ENCODE results near the gene PCDHGA9.
A peak's percentile ranks its signal among the peaks of the same experiment; 100 is the strongest.
"Not testable (repeated sequence)": the region's sequence is repeated elsewhere in the genome, so short reads cannot be mapped to it uniquely, and the experiment has no call there.

The PCDHGA9 gene

DNA sequence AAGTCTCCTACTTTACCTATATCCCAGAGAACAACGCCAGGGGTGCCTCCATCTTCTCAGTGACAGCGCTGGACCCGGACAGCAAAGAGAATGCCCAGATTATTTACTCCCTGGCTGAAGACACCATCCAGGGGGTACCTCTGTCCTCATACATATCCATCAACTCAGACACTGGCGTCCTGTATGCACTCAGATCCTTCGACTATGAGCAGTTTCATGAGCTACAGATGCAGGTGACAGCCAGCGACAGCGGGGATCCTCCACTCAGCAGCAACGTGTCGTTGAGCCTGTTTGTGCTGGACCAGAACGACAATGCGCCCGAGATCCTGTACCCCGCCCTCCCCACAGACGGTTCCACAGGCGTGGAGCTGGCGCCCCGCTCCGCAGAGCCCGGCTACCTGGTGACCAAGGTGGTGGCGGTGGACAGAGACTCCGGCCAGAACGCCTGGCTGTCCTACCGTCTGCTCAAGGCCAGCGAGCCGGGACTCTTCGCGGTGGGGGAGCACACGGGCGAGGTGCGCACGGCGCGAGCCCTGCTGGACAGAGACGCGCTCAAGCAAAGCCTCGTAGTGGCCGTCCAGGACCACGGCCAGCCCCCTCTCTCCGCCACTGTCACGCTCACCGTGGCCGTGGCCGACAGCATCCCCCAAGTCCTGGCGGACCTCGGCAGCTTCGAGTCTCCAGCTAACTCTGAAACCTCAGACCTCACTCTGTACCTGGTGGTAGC, 12.1 kb downstream of the PCDHGA9 start:
- DNase-seq: not testable (repeated sequence)

DNA sequence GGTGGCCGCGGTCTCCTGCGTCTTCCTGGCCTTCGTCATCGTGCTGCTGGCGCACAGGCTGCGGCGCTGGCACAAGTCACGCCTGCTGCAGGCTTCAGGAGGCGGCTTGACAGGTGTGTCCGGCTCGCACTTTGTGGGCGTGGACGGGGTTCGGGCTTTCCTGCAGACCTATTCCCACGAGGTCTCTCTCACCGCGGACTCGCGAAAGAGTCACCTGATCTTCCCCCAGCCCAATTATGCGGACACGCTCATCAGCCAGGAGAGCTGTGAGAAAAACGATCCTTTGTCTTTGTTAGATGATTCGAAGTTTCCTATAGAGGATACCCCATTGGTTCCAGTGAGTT, 12.7 kb downstream of the PCDHGA9 start:
- DNase-seq: not testable (repeated sequence)

DNA sequence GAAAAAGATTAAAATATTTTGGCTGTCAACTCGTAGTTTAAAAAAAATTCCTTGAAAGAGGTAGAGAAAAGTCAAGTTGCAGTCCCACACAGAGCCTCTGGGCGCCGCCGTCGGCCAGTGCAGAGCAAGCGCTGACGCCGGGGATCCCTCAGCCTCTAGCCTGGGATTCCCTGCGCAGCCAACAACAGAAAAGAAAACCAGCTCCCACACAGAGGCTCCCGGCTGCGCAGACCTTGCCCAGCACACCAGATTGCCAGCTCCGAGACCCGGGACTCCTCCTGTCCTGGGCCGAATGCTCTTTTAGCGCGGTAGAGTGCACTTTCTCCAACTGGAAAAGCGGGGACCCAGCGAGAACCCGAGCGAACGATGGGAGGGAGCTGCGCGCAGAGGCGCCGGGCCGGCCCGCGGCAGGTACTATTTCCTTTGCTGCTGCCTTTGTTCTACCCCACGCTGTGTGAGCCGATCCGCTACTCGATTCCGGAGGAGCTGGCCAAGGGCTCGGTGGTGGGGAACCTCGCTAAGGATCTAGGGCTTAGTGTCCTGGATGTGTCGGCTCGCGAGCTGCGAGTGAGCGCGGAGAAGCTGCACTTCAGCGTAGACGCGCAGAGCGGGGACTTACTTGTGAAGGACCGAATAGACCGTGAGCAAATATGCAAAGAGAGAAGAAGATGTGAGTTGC, 15.1 kb downstream of the PCDHGA9 start, which contains the start of gene PCDHGB7:
Gene PCDHGB7 (plus strand): TSS at position 184 of the 679 bp plus-strand sequence. CDS start 183 bp downstream, at position 367.
- DNase-seq: peak; percentile 79

DNA sequence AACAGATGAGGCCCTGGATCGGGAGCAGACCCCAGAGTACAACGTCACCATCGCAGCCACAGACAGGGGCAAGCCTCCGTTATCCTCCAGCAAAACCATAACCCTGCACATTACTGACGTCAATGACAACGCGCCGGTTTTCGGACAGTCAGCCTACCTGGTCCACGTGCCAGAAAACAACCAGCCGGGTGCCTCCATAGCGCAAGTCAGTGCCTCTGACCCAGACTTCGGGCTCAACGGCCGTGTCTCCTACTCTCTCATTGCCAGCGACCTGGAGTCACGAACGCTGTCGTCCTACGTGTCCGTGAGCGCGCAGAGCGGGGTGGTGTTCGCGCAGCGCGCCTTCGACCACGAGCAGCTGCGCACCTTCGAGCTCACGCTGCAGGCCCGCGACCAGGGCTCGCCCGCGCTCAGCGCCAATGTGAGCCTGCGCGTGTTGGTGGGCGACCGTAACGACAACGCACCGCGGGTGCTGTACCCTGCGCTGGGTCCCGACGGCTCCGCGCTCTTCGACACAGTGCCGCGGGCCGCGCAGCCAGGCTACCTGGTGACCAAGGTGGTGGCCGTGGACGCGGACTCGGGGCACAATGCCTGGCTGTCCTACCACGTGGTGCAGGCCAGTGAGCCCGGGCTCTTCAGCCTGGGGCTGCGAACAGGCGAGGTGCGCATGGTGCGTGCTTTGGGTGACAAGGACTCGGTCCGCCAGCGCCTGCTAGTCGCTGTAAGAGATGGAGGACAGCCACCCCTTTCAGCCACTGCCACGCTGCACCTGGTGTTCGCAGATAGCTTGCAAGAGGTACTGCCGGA, 16.7 kb downstream of the PCDHGA9 start:
- DNase-seq: no peak

DNA sequence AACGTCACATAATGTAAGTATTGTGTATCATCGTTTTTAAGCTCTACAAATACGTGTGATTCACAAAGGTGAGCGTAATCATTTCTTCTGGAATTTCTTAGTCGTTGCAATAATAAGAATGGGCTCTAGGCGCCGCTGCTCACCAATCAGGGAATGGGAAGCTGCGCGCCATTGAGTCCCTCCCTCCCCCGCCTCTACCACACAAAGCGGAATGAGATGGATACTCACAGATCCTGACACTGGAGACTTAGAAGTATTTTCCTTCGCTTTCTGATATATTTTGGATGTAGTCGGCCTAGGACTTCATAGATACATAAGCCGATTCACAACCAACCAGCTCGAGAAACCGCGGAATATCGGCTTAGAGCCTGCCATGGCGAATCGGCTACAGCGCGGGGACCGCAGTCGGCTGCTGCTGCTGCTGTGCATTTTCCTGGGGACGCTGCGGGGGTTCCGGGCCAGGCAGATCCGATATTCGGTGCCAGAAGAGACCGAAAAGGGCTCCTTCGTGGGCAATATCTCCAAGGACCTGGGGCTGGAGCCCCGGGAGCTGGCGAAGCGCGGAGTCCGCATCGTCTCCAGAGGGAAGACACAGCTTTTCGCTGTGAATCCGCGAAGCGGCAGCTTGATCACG, 18.4 kb downstream of the PCDHGA9 start, which contains the start of gene PCDHGA11:
Gene PCDHGA11 (plus strand): TSS at position 197 of the 634 bp plus-strand sequence. CDS start 177 bp downstream, at position 374.
- DNase-seq: peak; percentile 65

DNA sequence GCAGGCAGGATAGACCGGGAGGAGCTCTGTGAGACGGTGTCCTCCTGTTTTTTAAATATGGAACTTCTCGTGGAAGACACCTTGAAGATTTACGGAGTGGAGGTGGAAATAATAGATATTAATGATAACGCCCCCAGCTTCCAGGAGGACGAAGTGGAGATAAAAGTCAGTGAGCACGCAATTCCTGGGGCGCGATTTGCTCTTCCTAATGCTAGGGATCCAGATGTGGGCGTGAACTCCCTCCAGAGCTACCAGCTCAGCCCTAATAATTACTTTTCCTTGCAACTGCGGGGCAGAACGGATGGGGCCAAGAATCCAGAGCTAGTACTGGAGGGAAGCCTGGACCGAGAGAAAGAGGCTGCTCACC, 18.9 kb downstream of the PCDHGA9 start:
- peak; percentile 18 for DNase-seq

DNA sequence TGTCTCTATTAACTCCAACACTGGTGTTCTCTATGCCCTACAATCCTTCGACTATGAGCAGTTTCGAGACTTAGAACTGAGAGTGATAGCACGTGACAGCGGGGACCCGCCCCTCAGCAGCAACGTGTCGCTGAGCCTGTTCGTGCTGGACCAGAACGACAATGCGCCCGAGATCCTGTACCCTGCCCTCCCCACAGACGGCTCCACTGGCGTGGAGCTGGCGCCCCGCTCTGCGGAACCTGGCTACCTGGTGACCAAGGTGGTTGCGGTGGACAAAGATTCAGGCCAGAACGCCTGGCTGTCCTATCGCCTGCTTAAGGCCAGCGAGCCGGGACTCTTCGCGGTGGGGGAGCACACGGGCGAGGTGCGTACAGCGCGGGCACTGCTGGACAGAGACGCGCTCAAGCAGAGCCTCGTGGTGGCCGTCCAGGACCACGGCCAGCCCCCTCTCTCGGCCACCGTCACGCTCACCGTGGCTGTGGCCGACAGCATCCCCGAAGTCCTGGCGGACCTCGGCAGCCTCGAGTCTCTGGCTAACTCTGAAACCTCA, 20.2 kb downstream of the PCDHGA9 start:
- no peak for DNase-seq

DNA sequence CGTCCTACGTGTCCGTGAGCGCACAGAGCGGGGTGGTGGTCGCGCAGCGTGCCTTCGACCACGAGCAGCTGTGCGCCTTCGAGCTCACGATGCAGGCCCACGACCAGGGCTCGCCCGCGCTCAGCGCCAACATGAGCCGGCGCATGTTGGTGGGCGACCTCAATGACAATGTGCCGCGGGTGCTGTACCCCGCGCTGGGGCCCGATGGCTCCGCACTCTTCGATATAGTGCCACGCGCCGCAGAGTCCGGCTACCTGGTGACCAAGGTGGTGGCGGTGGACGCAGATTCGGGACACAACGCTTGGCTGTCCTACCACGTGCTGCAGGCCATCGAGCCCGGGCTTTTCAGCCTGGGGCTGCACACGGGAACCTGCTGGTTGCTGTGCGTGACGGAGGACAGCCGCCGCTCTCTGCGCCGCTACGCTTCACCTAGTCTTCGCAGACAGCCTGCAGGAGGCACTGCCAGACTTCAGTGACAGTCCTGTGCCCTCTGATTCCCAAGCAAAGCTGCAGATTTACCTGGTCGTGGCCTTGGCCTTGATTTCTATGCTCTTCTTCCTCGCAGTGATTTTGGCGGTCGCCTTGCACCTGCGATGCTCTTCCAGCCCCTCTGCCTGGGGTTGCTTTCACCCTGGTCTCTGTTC, 25.3 kb downstream of the PCDHGA9 start:
- DNase-seq: no peak

DNA sequence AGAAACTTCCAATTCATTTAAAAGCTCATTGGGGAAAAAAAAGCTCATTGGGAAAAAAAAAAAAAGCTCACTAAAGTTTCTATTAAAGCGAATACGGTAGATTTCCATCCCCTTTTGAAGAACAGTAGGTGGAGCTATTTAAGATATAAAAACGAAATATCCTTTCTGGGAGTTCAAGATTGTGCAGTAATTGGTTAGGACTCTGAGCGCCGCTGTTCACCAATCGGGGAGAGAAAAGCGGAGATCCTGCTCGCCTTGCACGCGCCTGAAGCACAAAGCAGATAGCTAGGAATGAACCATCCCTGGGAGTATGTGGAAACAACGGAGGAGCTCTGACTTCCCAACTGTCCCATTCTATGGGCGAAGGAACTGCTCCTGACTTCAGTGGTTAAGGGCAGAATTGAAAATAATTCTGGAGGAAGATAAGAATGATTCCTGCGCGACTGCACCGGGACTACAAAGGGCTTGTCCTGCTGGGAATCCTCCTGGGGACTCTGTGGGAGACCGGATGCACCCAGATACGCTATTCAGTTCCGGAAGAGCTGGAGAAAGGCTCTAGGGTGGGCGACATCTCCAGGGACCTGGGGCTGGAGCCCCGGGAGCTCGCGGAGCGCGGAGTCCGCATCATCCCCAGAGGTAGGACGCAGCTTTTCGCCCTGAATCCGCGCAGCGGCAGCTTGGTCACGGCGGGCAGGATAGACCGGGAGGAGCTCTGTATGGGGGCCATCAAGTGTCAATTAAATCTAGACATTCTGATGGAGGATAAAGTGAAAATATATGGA, 27.9 kb downstream of the PCDHGA9 start, which contains the start of gene PCDHGA12:
Gene PCDHGA12 (plus strand): TSS at position 176 of the 782 bp plus-strand sequence. CDS start 253 bp downstream, at position 429.
- peak; percentile 76 for DNase-seq

DNA sequence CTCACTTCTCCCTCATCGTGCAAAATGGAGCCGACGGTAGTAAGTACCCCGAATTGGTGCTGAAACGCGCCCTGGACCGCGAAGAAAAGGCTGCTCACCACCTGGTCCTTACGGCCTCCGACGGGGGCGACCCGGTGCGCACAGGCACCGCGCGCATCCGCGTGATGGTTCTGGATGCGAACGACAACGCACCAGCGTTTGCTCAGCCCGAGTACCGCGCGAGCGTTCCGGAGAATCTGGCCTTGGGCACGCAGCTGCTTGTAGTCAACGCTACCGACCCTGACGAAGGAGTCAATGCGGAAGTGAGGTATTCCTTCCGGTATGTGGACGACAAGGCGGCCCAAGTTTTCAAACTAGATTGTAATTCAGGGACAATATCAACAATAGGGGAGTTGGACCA, 28.7 kb downstream of the PCDHGA9 start:
- DNase-seq: no peak

DNA sequence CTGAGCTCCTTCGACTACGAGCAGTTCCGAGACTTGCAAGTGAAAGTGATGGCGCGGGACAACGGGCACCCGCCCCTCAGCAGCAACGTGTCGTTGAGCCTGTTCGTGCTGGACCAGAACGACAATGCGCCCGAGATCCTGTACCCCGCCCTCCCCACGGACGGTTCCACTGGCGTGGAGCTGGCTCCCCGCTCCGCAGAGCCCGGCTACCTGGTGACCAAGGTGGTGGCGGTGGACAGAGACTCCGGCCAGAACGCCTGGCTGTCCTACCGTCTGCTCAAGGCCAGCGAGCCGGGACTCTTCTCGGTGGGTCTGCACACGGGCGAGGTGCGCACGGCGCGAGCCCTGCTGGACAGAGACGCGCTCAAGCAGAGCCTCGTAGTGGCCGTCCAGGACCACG, 29.7 kb downstream of the PCDHGA9 start:
- not testable (repeated sequence) for DNase-seq

DNA sequence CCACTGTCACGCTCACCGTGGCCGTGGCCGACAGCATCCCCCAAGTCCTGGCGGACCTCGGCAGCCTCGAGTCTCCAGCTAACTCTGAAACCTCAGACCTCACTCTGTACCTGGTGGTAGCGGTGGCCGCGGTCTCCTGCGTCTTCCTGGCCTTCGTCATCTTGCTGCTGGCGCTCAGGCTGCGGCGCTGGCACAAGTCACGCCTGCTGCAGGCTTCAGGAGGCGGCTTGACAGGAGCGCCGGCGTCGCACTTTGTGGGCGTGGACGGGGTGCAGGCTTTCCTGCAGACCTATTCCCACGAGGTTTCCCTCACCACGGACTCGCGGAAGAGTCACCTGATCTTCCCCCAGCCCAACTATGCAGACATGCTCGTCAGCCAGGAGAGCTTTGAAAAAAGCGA, 30.1 kb downstream of the PCDHGA9 start:
- not testable (repeated sequence) for DNase-seq

DNA sequence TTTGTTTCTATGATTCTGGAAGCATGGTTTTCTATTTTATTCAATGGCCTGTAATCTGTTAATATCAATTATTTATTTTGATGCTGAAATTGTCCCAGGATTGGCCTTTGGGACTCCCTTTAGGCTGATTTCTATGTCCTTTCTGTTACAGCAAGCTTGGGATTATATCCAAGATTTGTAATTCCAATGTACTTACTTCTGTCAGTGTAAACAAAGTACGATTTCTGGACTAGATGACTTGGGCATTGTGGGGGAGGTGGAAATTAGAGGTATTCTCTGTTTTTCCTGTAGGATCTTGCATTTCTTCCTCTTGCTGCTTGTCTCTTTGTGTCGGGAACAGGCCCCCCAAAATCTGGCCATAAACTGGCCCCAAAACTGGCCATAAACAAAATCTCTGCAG, 31.4 kb downstream of the PCDHGA9 start:
- DNase-seq: peak; percentile 17

DNA sequence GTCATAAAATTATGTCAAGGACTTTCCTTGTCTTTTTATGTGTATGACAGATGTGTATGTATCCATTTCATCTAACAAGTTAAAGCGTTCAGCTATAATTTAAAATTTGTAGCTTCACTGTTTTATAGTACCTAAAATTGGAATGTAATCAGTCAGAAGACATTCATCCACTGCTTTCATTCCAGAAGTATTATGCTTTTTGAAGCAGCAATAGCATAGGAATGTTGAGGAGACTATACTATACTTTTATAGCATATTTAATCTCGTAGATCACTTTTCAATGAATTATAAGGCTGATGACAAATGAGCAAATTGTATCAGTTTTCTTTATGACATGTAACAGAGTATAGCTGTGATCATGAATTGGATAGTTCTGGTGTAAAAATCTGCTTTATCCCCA, 34.6 kb downstream of the PCDHGA9 start:
- peak; percentile 45 for DNase-seq

DNA sequence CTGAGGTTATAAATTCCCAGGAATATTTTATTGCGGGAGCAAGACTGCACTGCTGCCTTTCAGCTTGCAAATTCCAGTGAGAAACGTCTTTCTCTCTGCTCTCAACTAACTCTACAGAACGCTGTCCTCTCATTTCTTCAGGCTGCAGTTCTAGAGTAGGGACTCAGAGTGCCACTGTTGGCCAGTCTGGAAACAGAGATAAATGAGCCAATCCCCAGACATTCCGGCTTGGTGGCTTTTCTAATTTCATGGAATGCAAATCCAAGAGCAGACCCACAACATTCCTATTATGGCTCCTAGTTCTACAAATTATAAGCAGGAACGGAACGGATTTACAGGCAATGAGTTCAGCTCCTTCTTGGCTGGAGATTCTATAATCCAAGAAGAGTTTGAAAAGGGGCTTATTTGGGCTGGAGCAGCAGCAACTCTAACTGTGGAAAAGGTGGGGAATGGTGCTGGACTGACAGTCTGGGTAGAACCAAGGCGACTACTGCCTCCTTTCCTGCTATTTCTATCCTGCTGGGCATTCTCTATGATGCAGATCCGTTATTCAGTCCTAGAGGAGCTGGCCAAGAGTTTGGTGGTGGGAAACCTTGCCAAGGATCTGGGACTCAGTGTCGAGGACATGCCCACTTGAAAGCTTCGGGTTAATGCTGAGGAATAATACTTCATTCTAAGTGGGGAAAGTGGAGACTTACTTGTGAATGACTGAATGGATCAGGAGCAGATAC, 37.0 kb downstream of the PCDHGA9 start:
- DNase-seq: no peak

DNA sequence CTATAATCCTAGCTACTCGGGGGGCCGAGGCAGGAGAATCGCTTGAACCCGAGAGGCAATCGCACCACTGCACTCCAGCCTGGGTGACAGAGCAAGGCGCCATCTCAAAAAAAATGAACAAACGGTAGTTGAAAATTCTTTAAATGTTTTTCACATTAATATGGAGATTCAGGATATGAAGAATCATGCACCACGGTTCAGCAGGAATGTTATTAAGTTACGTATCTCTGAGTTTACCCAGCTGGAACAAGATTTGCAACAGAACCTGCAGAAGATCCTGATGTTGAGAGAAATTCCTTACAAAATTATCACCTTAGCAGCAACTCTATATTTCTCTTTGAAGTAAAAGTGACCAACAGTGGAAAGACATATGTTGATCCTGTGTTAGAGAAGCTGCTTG, 37.8 kb downstream of the PCDHGA9 start:
- DNase-seq: no peak

DNA sequence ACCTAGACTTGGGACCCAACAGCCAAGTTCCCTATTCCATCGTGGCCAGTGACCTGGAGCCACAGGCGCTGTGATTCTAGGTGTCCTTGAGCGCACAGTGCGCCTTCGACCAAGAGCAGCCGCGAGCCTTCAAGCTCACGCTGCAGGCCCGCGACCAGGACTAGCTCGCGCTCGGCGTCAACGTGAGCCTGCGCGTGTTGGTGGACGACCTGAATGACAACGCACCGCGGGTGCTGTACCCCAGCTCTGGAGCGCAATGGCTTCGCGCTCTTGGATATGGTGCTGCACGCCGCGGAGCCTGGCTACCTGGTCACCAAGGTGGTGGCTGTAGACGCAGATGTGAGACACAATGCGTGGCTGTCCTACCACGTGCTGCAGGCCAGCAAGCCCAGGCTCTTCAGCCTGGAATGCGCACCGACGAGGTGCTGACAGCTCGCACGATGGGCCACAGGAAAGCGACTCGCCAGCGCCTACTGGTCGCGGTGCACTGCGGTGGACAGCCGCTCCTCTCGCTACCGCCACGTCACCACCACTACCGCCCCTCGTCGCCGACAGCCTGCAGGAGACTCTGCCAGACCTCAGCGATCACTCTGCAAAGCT, 39.1 kb downstream of the PCDHGA9 start:
- DNase-seq: no peak

All from EL (cell line).